NCI-H2227 treated with DMSO at 0.1 percent for 48 hours (cell line): ENCODE data around the gene MYO5C.

Experiments used
- DNase-seq: peaks from one replicate; lab custom pipeline; 2025; lab: John Stamatoyannopoulos, UW

MYO5C gene

GRCh38 chr15:52146776-52147175, 148.8 kb downstream of the MYO5C start:
- no peak for DNase-seq

- no peak for DNase-seq
Observed at GRCh38 chr15:52146261-52146660, 149.3 kb downstream of the MYO5C start.

- no peak for DNase-seq
Observed at GRCh38 chr15:52144656-52145178, 150.9 kb downstream of the MYO5C start.

GRCh38 chr15:52143873-52144272, 151.7 kb downstream of the MYO5C start:
- DNase-seq = no peak
